ENCODE data around the gene ATP6V1F.

GRCh38 chr7:128876586-128876977, 13.9 kb downstream of the ATP6V1F start:
- TF ChIP-seq CTCF (IDR thresholded peaks at IDR 0.05; ENCODE audit: insufficient read depth, low read length, poor library complexity, severe bottlenecking) (no peak), EZH2phosphoT487 (conservative IDR thresholded peaks at IDR 0.05; ENCODE audit: low read length) (no peak)

Measured in SU-DHL-6 (cell line).